Ovary (tissue), 9 donors: Measurements from ENCODE around the gene RAPGEF4. TPM values are rescaled to one million over a fixed set of nuclear protein-coding genes. Genes with fewer than 3 reads are reported as not detected.

Source experiments
- DNase-seq, 5 donors: peaks; one replicate each; pipeline ENCODE4 v3.0.0-alpha.2; 2019 to 2020
- H3K27ac ChIP-seq, 2 donors: fragments of 200-600 bp; one replicate each; pipeline versions ENCODE4 v1.5.1 to v1.8.0; 2019 to 2022
- H3K27me3 ChIP-seq: fragments of 200-600 bp; one replicate; pipeline ENCODE4 v1.8.0; 2022
- H3K36me3 ChIP-seq: fragments of 200-600 bp; sonication (generic); one replicate; pipeline ENCODE4 v1.5.1; 2019
- H3K4me1 ChIP-seq: one replicate; pipeline ENCODE4 v1.8.1; 2013; ENCODE audit warnings: mild to moderate bottlenecking, moderate library complexity; ENCODE audit not compliant: insufficient read depth
- H3K4me3 ChIP-seq: fragments of 200-600 bp; sonication (generic); one replicate; pipeline ENCODE4 v1.5.1; 2017
- H3K9me3 ChIP-seq, 2 donors: fragments of 200-600 bp in 1 of 2; sonication (generic) in 1 of 2; one replicate each; pipeline versions ENCODE4 v1.5.1 to v1.8.1; 2013 to 2019; ENCODE audit warnings: mild to moderate bottlenecking in 1 of 2, moderate library complexity in 1 of 2
- CTCF ChIP-seq, 3 donors: fragments of 450-650 bp in 2 of 3; fragments of 200-600 bp in 1 of 3; IDR thresholded peaks; one replicate each; pipeline versions ENCODE4 v1.5.1 to v1.8.0; 2016 to 2022; ENCODE audit warnings: antibody characterized with exemption in 3 of 3, mild to moderate bottlenecking in 1 of 3
- EP300 ChIP-seq: sonication (generic); formaldehyde crosslinking; IDR thresholded peaks from one replicate; pipeline ENCODE4 v1.6.1; 2017; ENCODE audit warnings: antibody characterized with exemption
- POLR2A ChIP-seq: fragments of 450-650 bp; IDR thresholded peaks from one replicate; pipeline ENCODE4 v1.6.1; 2017; ENCODE audit warnings: antibody characterized with exemption, mild to moderate bottlenecking, moderate library complexity
- WGBS, 3 donors: extraction: QIAGEN DNeasy Blood & Tissue Kit in 1 of 3; methylation state at CpG; one replicate each; pipeline versions ENCODE4 v1.1.5 to v1.1.7; 2013 to 2017; 5-methylcytosine and 5-hydroxymethylcytosine counted together
- intact Hi-C, 4 donors: fragments of 100-400 bp; cut with DNase I; formaldehyde crosslinking; loops; one replicate each; pipeline versions ENCODE4 v1.11.0 to v1.15.1; 2022 to 2023
- polyA plus RNA-seq, 2 donors: library from polyadenylated mRNA; stranded (reverse); fragments of 200-250 nt in 1 of 2; fragments of 350-450 nt in 1 of 2; fragmentation: Illumina TruSeq in 1 of 2; extraction: RNeasy Lipid Tissue Mini Kit (QIAGEN cat#74804) in 1 of 2; gene quantifications; one replicate each; pipeline ENCODE4 v1.2.3, GENCODE V29; 2013 to 2014
- total RNA-seq, 7 donors: library from RNA; depleted of rRNA in 2 of 7; stranded (reverse); fragments of >200 nt in 2 of 7; fragmentation: NEBNext Ultra II Directional in 3 of 7; extraction: Animal tissue kit (Norgen Biotek cat#: 25700) in 3 of 7; gene quantifications; one replicate each; pipeline versions ENCODE4 v1.1.0 to v1.2.4, GENCODE V29; 2016 to 2023
- donor health status: DM: no; HTN: no; CAD: no; lungs with moderate emphysema.
- donor health status: DM: no; HTN: no; CAD: no.
- donor health status: Bipolar disorder and iron deficiency.
- donor health status: DM: yes; HTN: yes; CAD: no.
- donor health status: DM: no; HTN: no; CAD: no.
- donor health status: DM: yes; HTN: yes; CAD: no.

Gene RAPGEF4
- total and polyA plus RNA-seq, 9 donors: 6.8 to 24.6 (median 8.3) TPM

GRCh38 chr2:172994864-172995263, 259.2 kb downstream of the RAPGEF4 start:
- Histone ChIP-seq H3K27ac (no peak overlapping the region), H3K4me1 (peaks cover 12% of the 10 kb centered on the region), H3K36me3 (no peaks in the 10 kb centered on the region), H3K27me3 (no peaks in the 10 kb centered on the region), H3K9me3 (no peaks in the 10 kb centered on the region), H3K4me3 (no peak overlapping the region)
- no peak for TF ChIP-seq EP300
- TF ChIP-seq CTCF (IDR thresholded peaks at IDR 0.05): no peak
- TF ChIP-seq POLR2A: no peak
- no peak for DNase-seq
- 92 to 97% (median 94%) methylated on average over 2 of the region's 2 CpGs for WGBS, 3 donors
- intact Hi-C loops: no loop called here

GRCh38 chr2:172995323-172996244, 259.9 kb downstream of the RAPGEF4 start:
- Histone ChIP-seq H3K36me3 (no peaks in the 10 kb centered on the region), H3K27ac (peak overlapping the region in 1 of 2 donors; percentile 45), H3K4me1 (peaks cover 12% of the 10 kb centered on the region), H3K9me3 (no peaks in the 10 kb centered on the region), H3K27me3 (no peaks in the 10 kb centered on the region), H3K4me3 (no peak overlapping the region)
- intact Hi-C loops: no loop called here
- WGBS, 3 donors: 10 to 26% (median 14%) methylated on average over 14 of the region's 14 CpGs
- TF ChIP-seq EP300: no peak
- TF ChIP-seq POLR2A: no peak
- TF ChIP-seq CTCF (IDR thresholded peaks at IDR 0.05): no peak
- DNase-seq: peak; percentile 32 to 65 (median 49)

DNA sequence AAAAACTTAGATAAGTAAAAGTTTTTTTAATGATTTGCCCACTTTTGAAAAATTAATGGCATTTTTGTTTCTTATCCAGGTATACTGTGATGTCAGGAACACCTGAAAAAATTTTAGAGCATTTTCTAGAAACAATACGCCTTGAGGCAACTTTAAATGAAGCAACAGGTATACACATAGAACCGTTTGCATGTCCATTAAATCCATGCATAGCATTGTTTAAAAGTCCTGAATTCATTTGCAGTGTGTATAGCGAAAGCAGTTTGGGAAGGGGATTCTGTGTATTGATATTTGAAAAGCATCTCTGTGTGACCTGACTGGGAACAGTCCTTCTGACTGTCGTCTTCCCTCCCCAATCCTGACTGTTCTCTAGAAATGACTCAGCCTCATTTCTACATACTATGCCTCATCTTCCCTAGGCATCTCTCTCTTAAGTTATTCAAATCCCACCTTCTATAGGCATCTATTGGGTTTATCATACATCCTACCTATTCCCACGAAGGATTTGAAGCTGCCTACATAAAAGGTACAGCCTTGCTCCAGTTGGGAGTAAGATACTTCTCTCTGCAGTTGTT, 260.8 kb downstream of the RAPGEF4 start:
- peaks cover 12% of the 10 kb centered on the region for H3K4me1 ChIP-seq
- intact Hi-C loops: no loop called here
- H3K4me3 ChIP-seq: no peak overlapping the region
- no peak for DNase-seq
- H3K36me3 ChIP-seq: no peaks in the 10 kb centered on the region
- H3K27me3 ChIP-seq: no peaks in the 10 kb centered on the region
- WGBS, 3 donors: 65 to 71% (median 68%) methylated on average over 5 of the region's 5 CpGs
- no peaks in the 10 kb centered on the region for H3K9me3 ChIP-seq
- TF ChIP-seq EP300: no peak
- no peak for TF ChIP-seq CTCF (IDR thresholded peaks at IDR 0.05)
- TF ChIP-seq POLR2A: no peak
- H3K27ac ChIP-seq: no peak overlapping the region

GRCh38 chr2:172997031-172997430, 261.4 kb downstream of the RAPGEF4 start:
- DNase-seq: no peak
- no peaks in the 10 kb centered on the region for H3K36me3 ChIP-seq

More at GRCh38 chr2:172997031-172997430, 261.4 kb downstream of the RAPGEF4 start:
- WGBS, 3 donors: 67 to 78% (median 72%) methylated on average over 2 of the region's 2 CpGs
- TF ChIP-seq POLR2A: no peak
- TF ChIP-seq EP300: no peak
- TF ChIP-seq CTCF (IDR thresholded peaks at IDR 0.05): no peak
- H3K4me3 ChIP-seq: no peak overlapping the region
- peaks cover 14% of the 10 kb centered on the region for H3K4me1 ChIP-seq
- H3K9me3 ChIP-seq: no peaks in the 10 kb centered on the region
- no peaks in the 10 kb centered on the region for H3K27me3 ChIP-seq
- no peak overlapping the region for H3K27ac ChIP-seq
- intact Hi-C loops: no loop called here
